BLaER1 treated with 17β-estradiol and CSF1 and Interleukin-3, amounts not matched to agents 10 nM and 100 nM (cell line): ENCODE measurements around the gene NPY1R.
A peak's percentile ranks its signal among the peaks of the same experiment; 100 is the strongest.

Source experiments
- H3K27ac ChIP-seq, 11 experiments: shearing (Covaris generic); formaldehyde crosslinking; 2 replicates each; pipeline ENCODE4 v1.8.1; 2022
- H3K27me3 ChIP-seq, 11 experiments: shearing (Covaris generic); formaldehyde crosslinking; 2 replicates each; pipeline ENCODE4 v1.8.1; 2022
- H3K36me3 ChIP-seq, 11 experiments: shearing (Covaris generic); formaldehyde crosslinking; 2 replicates each; pipeline ENCODE4 v1.8.1; 2022
- H3K4me1 ChIP-seq, 10 experiments: shearing (Covaris generic); formaldehyde crosslinking; 2 replicates each; pipeline ENCODE4 v1.8.1; 2022
- H3K4me2 ChIP-seq, 11 experiments: shearing (Covaris generic); formaldehyde crosslinking; 2 replicates each; pipeline ENCODE4 v1.8.1; 2022
- H3K4me3 ChIP-seq, 10 experiments: shearing (Covaris generic); formaldehyde crosslinking; 2 replicates each; pipeline ENCODE4 v1.8.1; 2022
- H3K9ac ChIP-seq, 11 experiments: shearing (Covaris generic); formaldehyde crosslinking; 2 replicates each; pipeline ENCODE4 v1.8.1; 2022
- H3K9me3 ChIP-seq, 11 experiments: shearing (Covaris generic); formaldehyde crosslinking; replicated peaks in 1 of 11; 2 replicates each; pipeline ENCODE4 v1.8.1; 2022
- H4K20me1 ChIP-seq, 11 experiments: shearing (Covaris generic); formaldehyde crosslinking; 2 replicates each; pipeline ENCODE4 v1.8.1; 2022
- Cebpa-rat ChIP-seq, 11 experiments: shearing (Covaris generic); IDR thresholded peaks; 2 replicates each; pipeline ENCODE4 v1.8.1; 2022

The NPY1R gene

DNA sequence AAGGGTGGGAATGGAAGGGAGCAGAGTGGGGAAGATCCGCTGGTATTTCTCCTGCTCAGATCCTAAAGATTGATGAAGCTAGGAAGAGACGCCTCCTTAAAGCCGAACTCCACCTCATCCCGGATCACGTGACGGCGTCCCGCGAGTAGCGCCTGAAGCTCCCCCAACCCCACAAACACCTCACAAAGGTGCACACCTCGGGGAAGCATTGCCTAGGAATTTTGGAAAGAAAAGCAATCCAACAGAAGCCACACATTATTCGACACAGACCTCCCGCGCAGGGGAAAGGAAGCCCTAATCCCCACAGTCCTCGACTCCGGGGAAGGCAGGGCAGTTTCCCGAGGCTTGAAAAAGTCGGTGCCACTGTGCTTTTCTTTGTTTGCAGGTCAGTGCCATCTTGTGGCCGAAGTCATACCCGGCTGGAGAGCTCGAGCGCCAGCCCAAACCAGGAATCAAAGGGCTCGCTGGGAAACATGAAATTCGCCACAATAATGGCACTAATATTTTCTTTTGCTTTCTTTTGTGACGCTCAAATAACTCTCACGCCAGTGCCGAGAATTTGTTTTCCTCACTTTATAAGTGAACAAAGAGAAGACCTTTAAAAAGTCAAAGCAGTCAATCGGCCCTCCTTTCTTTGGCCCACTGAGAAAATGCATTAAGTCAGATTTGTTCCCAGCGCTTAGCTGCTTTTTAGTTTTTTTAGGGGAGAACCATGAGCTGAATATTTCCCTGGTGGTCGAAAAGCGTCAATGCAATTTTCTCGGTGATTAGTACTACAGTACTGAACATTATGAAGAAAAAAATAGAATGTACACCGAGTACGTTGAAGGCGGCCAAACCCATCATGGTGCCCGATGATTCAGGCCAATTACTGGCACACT, at the start of gene NPY1R:
NPY1R (minus strand) TSS at position 71 of the 881 bp plus-strand sequence. CDS start 6,042 bp downstream, outside the sequence.
- no peaks in the 10 kb centered on the region; a peak in 1 of 22 replicates for H4K20me1 ChIP-seq
- no peaks in the 10 kb centered on the region for H3K27me3 ChIP-seq
- no peak within 1 kb of the TSS for H3K27ac ChIP-seq
- H3K4me1 ChIP-seq = no peaks in the 10 kb centered on the region
- no peak for TF ChIP-seq Cebpa-rat (IDR thresholded peaks at IDR 0.05)
- peak within 1 kb of the TSS in 8 of 10 experiments; percentile 11 to 60 (median 33); a peak in 10 of 20 replicates for H3K4me3 ChIP-seq
- no peaks in the 10 kb centered on the region; a peak in 1 of 22 replicates for H3K36me3 ChIP-seq
- H3K9ac ChIP-seq = peak within 1 kb of the TSS in 4 of 11 experiments; percentile 15 to 41 (median 21); a peak in 5 of 22 replicates
- peak within 1 kb of the TSS; percentile 6 to 67 (median 45); a peak in 17 of 22 replicates for H3K4me2 ChIP-seq
- peaks cover 14 to 22% (median 19%) of the 10 kb centered on the region in 11 experiments for H3K9me3 ChIP-seq

DNA sequence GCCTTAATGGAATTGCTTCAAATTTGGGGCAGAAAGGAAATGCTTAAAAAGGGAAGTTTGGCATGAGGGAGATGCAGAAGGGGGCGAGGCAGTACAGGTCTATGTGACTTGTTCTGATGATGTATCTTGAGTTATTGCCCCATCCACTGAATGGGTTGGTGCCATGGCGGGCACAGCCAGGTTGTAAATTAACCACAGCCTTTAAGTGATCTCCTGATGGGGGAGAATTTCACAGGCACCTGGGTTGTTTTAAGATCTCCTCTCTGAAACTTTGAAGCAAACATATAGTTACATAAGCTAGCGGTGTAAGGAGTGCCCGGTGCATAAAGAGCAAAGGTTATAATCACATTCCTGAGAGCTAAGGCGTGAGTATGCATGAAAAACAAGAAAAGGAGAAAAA, 48.3 kb upstream of the NPY1R start:
- no peaks in the 10 kb centered on the region for H3K9me3 ChIP-seq
- no peaks in the 10 kb centered on the region; a peak in 1 of 20 replicates for H3K4me1 ChIP-seq
- H4K20me1 ChIP-seq = no peaks in the 10 kb centered on the region
- no peak overlapping the region for H3K9ac ChIP-seq
- no peak overlapping the region for H3K4me3 ChIP-seq
- H3K4me2 ChIP-seq = no peak overlapping the region
- TF ChIP-seq Cebpa-rat (IDR thresholded peaks at IDR 0.05) = no peak
- no peak overlapping the region for H3K27ac ChIP-seq
- no peaks in the 10 kb centered on the region for H3K27me3 ChIP-seq
- no peaks in the 10 kb centered on the region for H3K36me3 ChIP-seq

DNA sequence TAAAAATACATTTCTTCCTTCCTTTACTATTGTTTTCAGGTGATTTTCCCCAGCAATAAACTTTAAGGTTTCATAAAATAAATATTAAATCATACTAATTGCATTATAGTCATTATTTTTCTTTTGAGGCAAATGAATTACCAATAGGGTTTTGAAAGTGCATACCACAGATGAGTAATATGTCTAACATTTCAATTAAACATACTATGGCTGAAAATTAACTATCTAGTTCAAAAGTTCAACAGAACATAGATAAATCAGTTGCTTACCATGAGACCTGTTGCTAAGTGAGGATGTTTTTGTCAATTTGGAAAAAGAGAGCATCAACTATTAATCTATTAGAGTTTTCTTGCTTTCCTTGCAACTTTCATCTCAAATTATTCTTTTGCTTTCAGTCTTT, 46.3 kb upstream of the NPY1R start:
- H3K27me3 ChIP-seq = no peaks in the 10 kb centered on the region
- no peak overlapping the region for H3K4me3 ChIP-seq
- no peak overlapping the region for H3K27ac ChIP-seq
- no peak overlapping the region for H3K4me2 ChIP-seq
- H3K4me1 ChIP-seq = no peaks in the 10 kb centered on the region; a peak in 1 of 20 replicates
- no peaks in the 10 kb centered on the region for H3K9me3 ChIP-seq
- H4K20me1 ChIP-seq = no peaks in the 10 kb centered on the region
- no peaks in the 10 kb centered on the region for H3K36me3 ChIP-seq
- no peak overlapping the region for H3K9ac ChIP-seq
- no peak for TF ChIP-seq Cebpa-rat (IDR thresholded peaks at IDR 0.05)

DNA sequence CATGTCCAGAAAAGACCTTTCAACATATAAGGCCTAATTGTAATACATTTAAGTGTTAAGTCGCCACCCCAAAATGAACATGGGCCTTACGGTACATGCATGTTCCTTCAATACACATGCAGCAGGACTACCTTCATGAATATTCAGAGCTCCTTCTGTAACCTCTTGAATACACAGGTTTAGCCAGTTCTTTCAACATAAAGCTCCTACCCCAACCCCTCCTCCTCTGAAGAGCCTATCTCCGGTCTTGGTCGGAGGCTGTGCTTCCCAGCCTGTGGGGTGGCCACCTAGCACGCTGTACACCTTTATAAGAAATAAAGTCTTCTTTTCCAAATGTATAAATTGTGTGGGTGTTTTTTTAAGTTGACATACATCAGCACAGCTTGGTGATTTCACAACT, 39.6 kb upstream of the NPY1R start:
- Histone ChIP-seq H3K27ac (no peak overlapping the region), H3K9ac (no peak overlapping the region), H3K4me1 (no peaks in the 10 kb centered on the region), H3K4me2 (no peak overlapping the region), H3K27me3 (no peaks in the 10 kb centered on the region), H4K20me1 (no peaks in the 10 kb centered on the region), H3K9me3 (no peaks in the 10 kb centered on the region), H3K4me3 (no peak overlapping the region), H3K36me3 (no peaks in the 10 kb centered on the region)
- no peak for TF ChIP-seq Cebpa-rat (IDR thresholded peaks at IDR 0.05)

DNA sequence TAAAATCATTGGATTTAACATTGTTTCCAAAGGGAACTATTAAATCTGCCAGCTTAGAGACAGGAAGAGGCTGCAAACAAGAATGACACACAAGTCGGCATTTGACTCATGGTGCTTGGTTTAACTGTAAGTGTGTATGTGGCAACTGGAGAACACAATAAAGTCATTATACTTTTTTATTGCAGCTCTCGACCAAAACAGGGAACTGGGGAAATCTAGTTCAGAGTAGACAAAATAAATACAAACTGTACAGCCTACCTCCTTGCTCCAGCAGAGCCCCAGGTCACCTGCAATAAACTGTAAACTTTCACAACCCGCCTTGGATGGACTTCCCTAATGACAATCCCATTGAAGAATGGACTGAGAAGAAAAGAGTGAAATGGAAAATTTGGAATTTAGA, 35.3 kb upstream of the NPY1R start:
- Histone ChIP-seq H4K20me1 (no peaks in the 10 kb centered on the region), H3K4me3 (no peak overlapping the region), H3K27ac (no peak overlapping the region), H3K4me2 (no peak overlapping the region), H3K36me3 (no peaks in the 10 kb centered on the region), H3K9me3 (no peaks in the 10 kb centered on the region), H3K9ac (no peak overlapping the region), H3K4me1 (no peaks in the 10 kb centered on the region), H3K27me3 (no peaks in the 10 kb centered on the region)
- no peak for TF ChIP-seq Cebpa-rat (IDR thresholded peaks at IDR 0.05)

DNA sequence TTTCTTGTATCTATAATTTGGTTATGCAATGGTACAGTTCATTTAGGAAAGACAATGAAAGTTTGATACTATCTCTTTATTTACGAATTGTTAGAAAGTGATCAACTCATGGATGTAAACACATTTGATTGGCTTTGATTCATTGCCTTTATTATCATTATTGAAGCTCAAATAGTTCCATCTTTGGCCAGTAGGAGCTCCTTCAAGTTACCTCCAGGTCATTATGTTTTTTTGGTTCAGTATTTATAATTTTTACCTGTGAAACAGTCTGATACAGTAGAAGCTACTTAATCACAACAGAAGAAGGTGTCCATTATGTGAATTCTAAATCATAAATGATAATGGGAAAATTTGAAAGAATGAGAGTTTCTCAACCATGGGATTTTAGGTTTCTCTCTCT, 23.7 kb upstream of the NPY1R start:
- Histone ChIP-seq H3K4me1 (no peaks in the 10 kb centered on the region), H3K9ac (no peak overlapping the region), H3K4me2 (no peak overlapping the region), H3K9me3 (no peaks in the 10 kb centered on the region), H3K27me3 (no peaks in the 10 kb centered on the region), H3K27ac (no peak overlapping the region), H3K36me3 (no peaks in the 10 kb centered on the region), H4K20me1 (no peaks in the 10 kb centered on the region), H3K4me3 (no peak overlapping the region)
- TF ChIP-seq Cebpa-rat (IDR thresholded peaks at IDR 0.05) = no peak

DNA sequence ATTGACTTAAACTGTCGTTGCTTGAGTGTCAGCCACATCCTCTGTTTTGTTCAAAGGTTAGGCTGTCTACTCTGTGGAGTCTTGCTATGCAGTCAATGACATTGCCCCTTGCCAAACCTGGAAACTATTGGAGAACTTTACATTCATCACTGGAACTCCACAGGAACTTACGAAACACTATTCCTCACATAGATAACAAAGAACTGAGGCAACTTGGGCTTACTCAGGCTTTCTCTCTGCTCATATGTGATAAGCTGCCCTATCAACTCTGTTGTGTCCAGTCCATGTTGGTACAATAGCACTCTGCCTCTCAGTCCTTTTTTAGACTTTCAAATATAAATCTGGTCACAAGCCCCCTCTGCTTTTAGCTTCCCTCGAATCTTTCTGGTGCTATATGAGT, 20.7 kb upstream of the NPY1R start:
- Histone ChIP-seq H3K4me1 (no peaks in the 10 kb centered on the region), H3K4me2 (no peak overlapping the region), H3K36me3 (no peaks in the 10 kb centered on the region), H3K9me3 (no peaks in the 10 kb centered on the region), H3K9ac (no peak overlapping the region), H3K27ac (no peak overlapping the region), H4K20me1 (no peaks in the 10 kb centered on the region), H3K27me3 (no peaks in the 10 kb centered on the region), H3K4me3 (no peak overlapping the region)
- TF ChIP-seq Cebpa-rat (IDR thresholded peaks at IDR 0.05) = no peak

DNA sequence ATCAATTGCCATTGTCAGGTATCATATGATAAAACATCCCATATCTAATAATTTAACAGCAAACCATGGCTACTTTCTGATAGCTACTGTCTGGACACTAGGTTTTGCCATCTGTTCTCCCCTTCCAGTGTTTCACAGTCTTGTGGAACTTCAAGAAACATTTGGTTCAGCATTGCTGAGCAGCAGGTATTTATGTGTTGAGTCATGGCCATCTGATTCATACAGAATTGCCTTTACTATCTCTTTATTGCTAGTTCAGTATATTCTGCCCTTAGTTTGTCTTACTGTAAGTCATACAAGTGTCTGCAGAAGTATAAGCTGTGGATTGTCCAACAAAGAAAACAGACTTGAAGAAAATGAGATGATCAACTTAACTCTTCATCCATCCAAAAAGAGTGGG, 18.3 kb upstream of the NPY1R start:
- Histone ChIP-seq H3K9me3 (no peaks in the 10 kb centered on the region), H3K36me3 (no peaks in the 10 kb centered on the region), H3K27me3 (no peaks in the 10 kb centered on the region), H3K4me3 (no peak overlapping the region), H3K4me2 (no peak overlapping the region), H3K27ac (no peak overlapping the region), H3K9ac (no peak overlapping the region), H3K4me1 (no peaks in the 10 kb centered on the region), H4K20me1 (no peaks in the 10 kb centered on the region)
- TF ChIP-seq Cebpa-rat (IDR thresholded peaks at IDR 0.05) = no peak

DNA sequence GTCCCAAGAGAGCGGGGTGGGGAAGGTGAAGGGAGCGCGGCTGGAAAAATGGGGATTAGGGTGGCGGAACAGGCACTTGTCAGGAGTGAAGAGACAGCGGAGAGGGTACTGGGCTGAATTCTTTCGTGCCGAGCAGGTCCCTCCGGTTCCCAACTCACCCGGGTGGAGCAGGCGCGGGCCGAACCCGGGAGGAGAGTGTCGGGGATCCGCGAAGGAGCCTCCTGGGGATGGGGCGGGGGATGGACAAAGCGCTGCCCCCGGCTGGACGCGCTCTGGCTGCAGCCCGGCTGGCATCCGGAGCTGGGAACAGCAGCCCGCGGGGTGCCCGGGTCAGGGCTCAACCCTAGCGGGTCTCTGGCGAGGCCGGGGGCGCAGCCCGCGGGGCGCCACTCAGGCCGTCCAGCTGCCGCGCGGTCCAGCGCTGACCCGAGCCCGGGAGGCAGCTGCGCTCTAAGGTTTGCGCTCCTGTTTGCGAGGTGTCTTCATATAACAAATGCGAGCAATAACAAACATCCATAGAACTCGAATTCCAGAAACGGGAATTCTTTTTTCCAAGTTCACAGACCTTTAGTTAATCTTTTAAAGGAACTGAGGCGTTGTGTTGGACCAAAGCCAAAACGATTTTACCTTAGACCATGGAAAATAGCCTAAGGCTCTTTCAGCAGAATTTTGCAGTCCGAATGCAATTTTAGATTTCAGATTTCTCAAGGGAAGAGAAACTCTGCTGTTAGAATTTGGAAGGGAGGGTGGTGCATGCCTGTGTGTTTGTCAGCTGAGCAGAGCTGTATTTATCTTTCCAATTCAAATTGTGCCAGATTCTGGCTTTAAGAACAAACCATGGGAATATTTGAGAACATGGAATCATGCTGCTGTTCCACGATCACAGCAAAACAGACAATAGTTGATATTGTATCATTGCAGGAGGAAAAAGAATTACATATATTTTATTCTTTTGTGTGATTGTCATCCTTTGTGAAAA, 12.0 kb upstream of the NPY1R start:
- TF ChIP-seq Cebpa-rat (IDR thresholded peaks at IDR 0.05) = no peak
- H3K9ac ChIP-seq = no peak overlapping the region
- H3K4me1 ChIP-seq = no peaks in the 10 kb centered on the region
- H3K9me3 ChIP-seq = peaks cover 12 to 18% (median 13%) of the 10 kb centered on the region in 11 experiments
- no peaks in the 10 kb centered on the region for H3K36me3 ChIP-seq
- H3K4me3 ChIP-seq = no peak overlapping the region
- no peaks in the 10 kb centered on the region for H4K20me1 ChIP-seq
- no peak overlapping the region for H3K4me2 ChIP-seq
- no peaks in the 10 kb centered on the region for H3K27me3 ChIP-seq
- no peak overlapping the region for H3K27ac ChIP-seq
